Left lung (tissue), 10 donors: Measurements from ENCODE around the gene PANX2. TPM values are rescaled to one million over a fixed set of nuclear protein-coding genes. Genes with fewer than 3 reads are reported as not detected.
"Not testable (repeated sequence)": the region's sequence is repeated elsewhere in the genome, so short reads cannot be mapped to it uniquely, and the experiment has no call there.

ENCODE experiments used
- ATAC-seq: fragments of 200-7000 bp; cut with Tn5 transposase; one replicate; pipeline ENCODE4 v1.9.1; 2020; ENCODE audit warnings: moderate library complexity
- DNase-seq, 4 donors: peaks; one replicate each; pipeline ENCODE4 v3.0.0-alpha.2; 2013 to 2020
- H3K27ac ChIP-seq, 2 donors: fragments of 200-600 bp; sonication (generic) in 1 of 2; one replicate each; pipeline versions ENCODE4 v1.5.0 to v1.8.0; 2020 to 2021
- H3K27me3 ChIP-seq, 2 donors: fragments of 200-600 bp; sonication (generic) in 1 of 2; one replicate each; pipeline versions ENCODE4 v1.5.0 to v1.8.0; 2020 to 2021
- H3K36me3 ChIP-seq, 2 donors: fragments of 200-600 bp; sonication (generic) in 1 of 2; one replicate each; pipeline versions ENCODE4 v1.5.0 to v1.8.0; 2020 to 2021
- H3K4me1 ChIP-seq, 2 donors: fragments of 200-600 bp; one replicate each; pipeline ENCODE4 v1.8.0; 2021
- H3K4me3 ChIP-seq, 2 donors: fragments of 200-600 bp; sonication (generic) in 1 of 2; one replicate each; pipeline versions ENCODE4 v1.5.0 to v1.8.0; 2020 to 2021; ENCODE audit warnings: mild to moderate bottlenecking in 1 of 2
- H3K9me3 ChIP-seq, 2 donors: fragments of 200-600 bp; sonication (generic) in 1 of 2; one replicate each; pipeline versions ENCODE4 v1.5.0 to v1.8.0; 2020 to 2021
- CTCF ChIP-seq, 2 donors: fragments of 200-600 bp; sonication (generic) in 1 of 2; IDR thresholded peaks; one replicate each; pipeline versions ENCODE4 v1.5.0 to v1.8.0; 2021; ENCODE audit warnings: antibody characterized with exemption in 2 of 2
- intact Hi-C, 2 donors: fragments of 100-400 bp; cut with DNase I; formaldehyde crosslinking; loops; one replicate each; pipeline versions ENCODE4 v1.11.2 to v1.14.2; 2022
- polyA plus RNA-seq, 6 donors: library from polyadenylated mRNA; unstranded; fragments of 120-200 nt; gene quantifications; one replicate each; pipeline ENCODE4 v1.2.1, GENCODE V29; 2013; ENCODE audit not compliant: insufficient read length in 6 of 6
- total RNA-seq, 2 donors: library from RNA; stranded (reverse); fragmentation: NEBNext Ultra II Directional; extraction: Animal tissue kit (Norgen Biotek cat#: 25700); gene quantifications; one replicate each; pipeline ENCODE4 v1.2.1, GENCODE V29; 2021
- donor health status: DM: no; HTN: yes; CAD: no.
- donor health status: DM: no; HTN: no; CAD: no.

The PANX2 gene
- total and polyA plus RNA-seq, 8 donors = 0.51 to 4.6 (median 0.65) TPM

DNA sequence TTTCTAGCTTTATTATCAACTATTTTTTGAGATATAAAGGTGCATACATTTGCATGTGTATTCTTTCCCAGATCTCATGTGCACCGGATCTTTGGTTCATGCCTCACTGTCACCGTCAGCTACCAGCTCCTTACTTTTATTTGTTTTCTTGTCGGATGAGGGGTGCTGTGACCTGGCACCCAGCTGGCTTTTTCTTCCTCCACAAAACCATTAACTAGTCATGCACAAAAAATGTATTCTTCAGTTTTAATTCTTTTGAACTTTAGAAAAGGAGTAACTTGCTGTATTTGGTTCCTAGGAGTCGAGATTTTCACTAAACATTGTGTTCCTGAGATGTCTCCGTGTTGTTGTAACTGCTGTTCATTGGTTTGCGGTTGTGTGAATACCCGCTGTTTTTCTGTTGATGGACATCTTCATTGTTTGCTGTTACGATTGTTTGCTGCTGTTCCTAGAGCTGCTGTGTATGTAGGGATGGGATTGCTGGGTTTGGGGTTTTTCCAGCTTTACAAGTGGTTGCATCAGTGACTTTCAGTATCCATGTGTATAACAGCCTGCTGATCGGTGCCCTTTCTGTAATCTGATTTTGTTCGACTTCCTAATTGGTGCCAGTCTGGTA is 41.3 kb upstream of the PANX2 start:
- Histone ChIP-seq H3K36me3 (no peaks in the 10 kb centered on the region), H3K9me3 (no peaks in the 10 kb centered on the region), H3K4me1 (no peaks in the 10 kb centered on the region), H3K27me3 (no peaks in the 10 kb centered on the region), H3K27ac (no peak overlapping the region), H3K4me3 (no peak overlapping the region)
- TF ChIP-seq CTCF (IDR thresholded peaks at IDR 0.05) = no peak
- intact Hi-C loops = no loop called here
- DNase-seq (no peak), ATAC-seq (no peak)

- Histone ChIP-seq H3K9me3 (no peaks in the 10 kb centered on the region), H3K4me3 (no peak overlapping the region), H3K27me3 (no peaks in the 10 kb centered on the region), H3K27ac (no peak overlapping the region), H3K36me3 (no peaks in the 10 kb centered on the region), H3K4me1 (no peaks in the 10 kb centered on the region)
- no peak for ATAC-seq
- DNase-seq = no peak
- no peak for TF ChIP-seq CTCF (IDR thresholded peaks at IDR 0.05)
- intact Hi-C loops = no loop called here
Observed at GRCh38 chr22:50131894-50132293, 38.6 kb upstream of the PANX2 start.

- no peaks in the 10 kb centered on the region for H3K36me3 ChIP-seq
- H3K27ac ChIP-seq = no peak overlapping the region
- no peak for TF ChIP-seq CTCF (IDR thresholded peaks at IDR 0.05)
- DNase-seq (no peak), ATAC-seq (no peak)
- H3K4me3 ChIP-seq = no peak overlapping the region
- intact Hi-C loops = no loop called here
- no peaks in the 10 kb centered on the region for H3K9me3 ChIP-seq
- no peaks in the 10 kb centered on the region for H3K27me3 ChIP-seq
- H3K4me1 ChIP-seq = no peaks in the 10 kb centered on the region
Observed at GRCh38 chr22:50134481-50134880, 36.0 kb upstream of the PANX2 start.

- Histone ChIP-seq H3K27ac (no peak overlapping the region), H3K4me1 (no peaks in the 10 kb centered on the region), H3K27me3 (peaks cover 0 to 7% of the 10 kb centered on the region in 2 donors), H3K9me3 (no peaks in the 10 kb centered on the region), H3K4me3 (no peak overlapping the region), H3K36me3 (no peaks in the 10 kb centered on the region)
- ATAC-seq = no peak
- intact Hi-C loops = no loop called here
- no peak for TF ChIP-seq CTCF (IDR thresholded peaks at IDR 0.05)
- no peak for DNase-seq
Observed at GRCh38 chr22:50136581-50137015, 33.9 kb upstream of the PANX2 start.

DNA sequence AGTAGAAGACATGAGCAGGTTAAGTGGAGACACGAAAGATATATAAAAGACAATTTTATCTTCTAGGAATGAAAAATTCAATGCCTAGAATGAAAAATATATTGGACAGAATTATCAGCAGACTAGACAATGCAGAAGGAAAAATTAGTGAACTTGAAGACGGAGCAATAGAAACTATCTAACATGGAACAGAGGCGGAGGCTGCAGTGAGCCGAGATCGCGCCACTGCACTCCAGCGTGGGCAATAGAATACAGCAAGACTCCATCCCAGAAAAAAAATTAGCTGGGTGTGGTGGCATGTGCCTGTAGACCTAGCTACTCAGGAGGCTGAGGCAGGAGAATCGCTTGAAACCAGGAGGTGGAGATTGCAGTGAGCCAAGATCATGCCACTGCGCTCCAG is 33.3 kb upstream of the PANX2 start:
- intact Hi-C loops, H3K27ac ChIP-seq, DNase-seq, ATAC-seq, H3K9me3 ChIP-seq, H3K36me3 ChIP-seq, H3K4me1 ChIP-seq, H3K4me3 ChIP-seq, H3K27me3 ChIP-seq: not testable (repeated sequence)

DNA sequence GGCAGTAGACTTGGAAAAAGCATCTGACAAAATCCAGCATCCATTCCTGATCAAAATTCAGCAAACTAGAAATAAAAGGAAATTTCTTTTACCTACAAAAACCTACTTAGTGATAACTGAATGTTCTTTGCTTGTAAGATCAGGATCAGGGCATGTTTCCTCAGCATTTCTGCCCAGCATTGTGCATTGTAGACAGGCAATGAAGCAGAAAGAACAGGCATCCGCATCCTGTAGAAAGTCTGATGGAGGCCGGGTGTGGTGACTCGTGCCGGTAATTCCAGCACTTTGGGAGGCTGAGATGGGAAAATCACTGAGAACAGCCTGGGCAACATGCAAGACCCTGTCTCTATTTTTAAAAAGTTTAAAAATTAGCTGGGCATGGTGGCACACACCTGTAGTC is 32.5 kb upstream of the PANX2 start:
- H3K27me3 ChIP-seq = peaks cover 0 to 15% of the 10 kb centered on the region in 2 donors
- H3K27ac ChIP-seq = no peak overlapping the region
- TF ChIP-seq CTCF (IDR thresholded peaks at IDR 0.05) = no peak
- H3K9me3 ChIP-seq = no peaks in the 10 kb centered on the region
- DNase-seq (no peak), ATAC-seq (no peak)
- no peak overlapping the region for H3K4me3 ChIP-seq
- no peaks in the 10 kb centered on the region for H3K36me3 ChIP-seq
- H3K4me1 ChIP-seq = peaks cover 0 to 7% of the 10 kb centered on the region in 2 donors
- intact Hi-C loops = no loop called here
